Measurements from ENCODE around the gene C4orf50.
A peak's percentile ranks its signal among the peaks of the same experiment; 100 is the strongest.

C4orf50 gene

DNA sequence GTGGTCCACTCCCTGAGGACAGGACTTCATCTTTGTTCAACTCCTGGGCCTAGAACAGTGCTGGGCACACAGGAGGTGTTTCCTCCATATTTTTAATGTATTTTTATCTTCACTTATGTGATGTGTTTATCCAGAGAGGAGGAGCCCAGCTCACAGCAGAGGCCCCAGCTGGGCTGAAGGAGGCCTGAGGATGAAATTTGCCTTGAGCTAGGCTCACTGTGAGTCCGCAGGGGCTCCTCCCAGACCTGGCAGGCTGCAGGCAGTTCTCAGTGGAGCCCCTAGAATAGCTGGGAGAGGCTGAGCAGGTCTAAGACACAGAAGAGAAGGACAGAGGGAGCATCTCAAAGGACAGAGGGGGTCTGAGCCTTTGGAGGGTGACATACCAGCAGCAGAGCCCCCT is 26.8 kb downstream of the C4orf50 start:
- no peak for DNase-seq

DNA sequence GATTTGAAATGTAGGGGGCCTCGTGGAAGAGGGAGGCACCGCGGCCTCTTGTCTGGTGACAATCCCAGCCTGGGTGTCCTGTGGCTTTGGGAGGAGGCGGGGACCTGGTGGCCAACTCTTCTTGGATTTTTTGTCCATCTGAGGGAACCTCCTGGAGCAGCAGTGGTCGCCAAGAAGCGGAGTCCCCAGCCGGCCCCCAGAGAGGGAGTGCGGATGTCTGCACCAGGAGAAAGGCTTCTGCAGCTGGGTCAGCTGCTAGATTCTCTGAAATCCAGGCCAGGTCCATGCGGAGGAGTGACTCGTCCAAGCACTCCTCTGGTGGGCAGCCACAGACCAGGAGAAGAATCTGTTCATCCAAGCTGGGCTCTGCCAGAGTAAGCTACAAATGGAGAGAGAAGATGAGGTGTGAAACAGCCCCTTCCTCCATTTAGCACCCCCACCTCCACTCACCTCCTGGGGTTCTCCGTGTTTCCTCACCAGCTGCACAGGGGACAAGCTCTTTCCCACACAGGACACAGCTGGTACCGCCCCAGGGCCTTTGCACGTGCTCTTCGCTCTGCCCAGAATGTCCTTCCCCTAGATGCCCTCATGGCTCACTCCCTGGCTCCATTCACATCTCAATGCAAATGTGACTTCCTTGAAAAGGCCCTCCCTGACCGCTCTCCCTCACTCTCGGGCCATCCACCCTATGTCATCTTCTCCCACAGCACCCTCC is 27.6 kb downstream of the C4orf50 start:
- no peak for DNase-seq

DNA sequence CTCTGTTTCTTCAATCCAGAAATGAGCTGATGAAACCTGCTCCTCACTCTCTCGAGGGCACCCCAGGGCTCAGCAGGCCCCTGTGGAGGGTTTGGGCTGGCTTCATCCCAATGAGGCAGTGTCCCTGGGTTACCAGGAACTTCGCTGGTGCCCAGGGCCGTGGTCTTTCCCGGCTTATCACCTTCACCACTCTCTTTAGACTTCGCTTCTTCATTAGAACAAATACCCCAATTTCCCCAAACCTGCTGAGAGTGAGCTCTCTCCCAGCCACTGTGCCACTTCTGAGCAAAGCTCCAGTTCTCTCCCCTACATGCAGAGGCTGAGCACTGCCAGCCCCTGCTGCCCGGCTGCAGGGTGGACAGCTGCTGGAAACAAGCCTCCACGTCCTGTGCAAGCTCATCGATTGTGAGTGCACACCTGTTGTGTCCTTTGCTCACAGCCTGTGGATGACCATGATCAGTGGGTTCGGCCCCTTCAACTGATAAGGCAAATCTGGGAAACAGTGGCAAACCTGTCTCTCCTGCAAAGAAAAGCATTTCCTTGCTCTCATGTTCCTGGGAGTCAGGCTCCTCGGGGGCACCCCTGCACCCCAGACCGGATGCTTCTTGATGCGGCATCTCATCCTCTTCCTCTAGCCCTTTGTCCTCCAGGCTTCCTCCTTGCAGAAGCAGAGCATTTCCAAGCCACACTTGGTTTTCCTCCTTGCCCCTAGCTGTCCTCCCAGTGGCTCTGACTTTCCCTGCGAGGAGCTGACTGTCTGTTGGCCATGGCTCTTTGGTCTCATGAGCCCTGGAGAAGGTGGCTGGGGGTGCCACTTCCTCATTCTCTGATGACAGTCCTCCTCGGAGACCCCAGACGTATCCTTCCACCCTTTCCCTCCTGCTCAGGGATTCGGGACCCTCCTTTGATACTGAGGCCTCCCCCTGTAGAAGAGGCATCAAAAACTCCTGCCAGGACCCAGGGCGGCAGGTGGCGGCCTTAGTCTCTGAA is 28.7 kb downstream of the C4orf50 start:
- no peak for DNase-seq

DNA sequence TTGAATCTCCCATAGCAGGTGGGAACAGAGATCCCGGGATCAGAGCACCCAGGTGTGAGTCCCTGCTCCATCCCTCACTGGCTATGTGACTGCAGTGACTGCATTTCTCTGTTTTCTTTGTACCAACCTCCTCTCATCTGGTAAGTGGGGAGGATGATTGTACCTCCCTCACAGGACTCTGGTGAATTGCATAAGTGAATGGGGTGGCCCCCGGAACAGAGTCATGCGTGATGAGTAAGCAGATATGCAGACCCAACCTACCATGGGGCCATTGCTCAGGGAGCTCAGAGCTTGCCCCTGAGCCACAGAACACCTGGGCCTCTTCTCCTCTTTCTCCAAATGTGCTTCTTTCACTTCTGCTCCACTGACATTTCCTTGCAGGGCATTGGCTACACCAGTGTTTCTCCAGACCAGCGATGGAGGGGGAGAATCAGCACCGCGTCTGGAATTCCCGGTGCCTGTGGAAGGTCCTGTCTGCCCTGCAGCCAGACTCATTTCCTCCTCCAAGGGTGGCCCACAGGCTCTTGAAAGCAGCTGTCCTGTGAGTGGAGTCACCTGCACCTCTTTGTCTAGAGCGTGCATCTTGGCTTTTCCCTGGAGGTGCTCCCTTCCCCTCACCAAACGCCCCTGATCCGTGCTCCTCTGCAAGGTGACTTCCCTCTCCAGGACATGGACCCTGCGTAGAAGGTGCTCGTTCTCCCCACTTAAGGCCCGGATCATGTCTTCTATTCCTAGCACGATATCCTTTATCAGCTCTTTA is 30.0 kb downstream of the C4orf50 start:
- DNase-seq, result no peak

DNA sequence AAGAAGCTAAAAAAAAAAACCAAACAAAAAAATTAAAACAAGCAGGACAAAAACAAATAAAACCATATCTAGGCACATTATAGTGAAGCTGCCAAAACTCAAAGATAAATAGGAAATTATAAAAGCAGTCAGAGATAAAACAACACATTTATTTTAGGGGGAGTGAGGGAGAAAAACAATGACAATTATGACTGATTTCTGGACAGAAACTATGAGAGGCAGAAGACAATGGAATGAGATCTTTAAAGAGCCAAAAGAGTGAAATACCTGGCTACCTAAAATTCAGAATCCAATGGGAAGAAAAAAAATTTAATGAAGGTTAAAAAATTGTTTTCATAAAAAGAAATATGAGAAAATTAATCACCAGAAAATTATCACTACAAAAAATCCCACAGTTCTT is 33.4 kb downstream of the C4orf50 start:
- DNase-seq, result no peak

DNA sequence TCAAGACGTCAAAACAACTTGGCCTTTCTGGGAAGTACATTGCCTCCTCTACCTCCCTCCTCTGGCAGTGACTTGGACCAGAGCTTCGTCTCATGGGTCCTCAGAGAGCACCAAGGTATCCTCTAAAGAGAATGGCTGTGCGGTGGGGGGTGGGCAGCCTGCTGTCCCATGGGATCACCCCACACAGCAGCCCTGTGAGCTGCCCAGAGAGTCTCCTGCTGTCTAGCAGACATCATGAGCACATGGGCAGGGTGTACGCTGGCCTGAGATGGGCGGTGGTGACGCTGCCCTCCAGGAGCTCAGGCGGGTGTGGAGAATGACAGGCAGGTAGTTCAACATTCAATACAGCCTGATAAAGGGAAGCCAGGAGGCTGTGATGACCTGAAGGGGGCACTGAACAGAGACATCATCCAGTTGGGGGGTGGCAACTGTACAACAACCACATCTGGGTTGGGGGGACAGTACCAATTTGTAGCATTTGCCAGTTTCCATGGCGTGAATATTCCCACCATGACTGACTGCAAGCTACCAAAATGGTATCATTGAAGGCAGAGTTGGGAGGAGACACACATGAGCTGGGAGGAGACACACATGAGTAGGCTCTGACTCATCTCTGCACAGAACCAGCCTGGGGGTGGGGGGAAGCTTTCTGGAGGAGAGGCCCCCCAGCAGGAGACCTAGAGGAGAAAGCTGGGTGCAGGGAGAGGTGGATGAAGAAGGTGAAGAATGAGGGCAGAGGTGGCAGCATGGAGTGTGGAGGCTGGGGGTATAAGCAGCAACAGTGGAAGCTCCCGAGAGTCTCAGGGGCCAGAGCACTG is 35.9 kb downstream of the C4orf50 start:
- DNase-seq, result no peak

DNA sequence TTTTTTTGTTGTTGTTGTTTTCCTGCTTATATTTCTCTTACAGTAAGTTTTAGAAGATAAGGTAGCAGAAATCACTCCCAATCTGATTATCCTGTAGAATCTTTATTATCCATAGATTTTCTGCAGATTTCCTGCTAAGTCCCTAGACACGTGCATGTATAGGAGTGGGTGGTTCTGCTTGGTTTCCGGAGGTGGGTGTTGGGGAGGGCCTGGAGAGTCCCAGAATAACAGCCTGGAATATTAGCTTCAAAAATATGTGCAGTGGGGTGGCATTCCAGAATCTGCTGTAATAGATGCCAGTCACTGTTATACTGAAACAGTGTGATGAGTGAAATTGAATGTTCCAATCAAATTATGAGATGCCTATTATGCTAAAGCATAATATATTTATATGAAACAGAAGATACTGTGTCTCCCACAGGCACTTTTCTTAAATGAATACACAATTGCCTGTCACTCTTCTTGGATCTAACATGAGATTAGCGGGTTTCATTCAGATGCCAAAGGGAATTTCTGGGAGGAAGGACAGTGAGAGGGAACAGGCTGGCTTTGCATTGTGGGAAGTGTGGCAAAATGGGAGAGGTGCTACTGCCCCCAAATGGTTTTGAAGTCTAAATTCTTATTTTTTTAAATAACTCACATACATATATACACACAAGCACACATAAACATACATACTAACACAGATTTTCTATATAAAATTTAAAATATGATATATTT is 37.6 kb downstream of the C4orf50 start:
- no peak for DNase-seq

DNA sequence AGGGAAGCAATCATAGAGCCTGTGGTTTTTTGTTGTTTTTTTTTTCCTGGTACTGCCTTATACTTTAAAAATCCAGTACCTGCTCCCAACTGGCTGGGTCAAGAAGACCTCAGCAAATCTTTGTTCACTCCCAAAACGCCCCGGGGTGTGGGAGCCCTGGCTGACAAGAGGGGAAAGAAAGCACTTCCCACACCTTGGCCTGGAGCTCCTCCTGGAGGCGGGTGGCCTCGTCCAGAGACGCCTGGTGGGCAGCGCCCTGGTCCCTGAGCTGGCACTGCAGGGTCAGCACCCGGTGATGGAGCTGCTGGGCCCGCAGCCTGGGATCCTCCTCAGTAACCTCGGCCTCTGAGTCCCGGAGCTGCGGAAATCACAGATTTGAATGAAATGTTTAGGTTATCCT is 38.2 kb downstream of the C4orf50 start:
- peak in 1 of 2 donors; percentile 6 for DNase-seq

DNA sequence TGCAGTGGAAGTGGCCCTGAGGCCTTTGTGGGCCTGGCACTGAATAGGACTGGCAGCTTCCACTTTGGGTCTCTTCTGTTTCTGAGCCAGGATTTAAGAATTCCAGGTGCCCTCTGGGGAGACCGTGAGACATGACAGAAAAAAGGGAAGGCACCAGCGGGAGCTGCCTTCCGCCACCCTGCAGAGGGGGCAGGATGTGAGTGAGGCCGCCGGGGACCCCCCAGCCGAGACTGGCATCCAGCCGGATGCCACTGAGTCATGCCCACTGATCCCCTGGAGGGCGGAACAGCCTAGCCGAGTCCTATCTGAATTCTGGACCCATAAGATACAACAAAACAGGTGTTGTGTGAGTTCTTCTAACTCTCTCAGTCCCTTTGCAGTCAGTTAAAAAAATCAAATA is 41.3 kb downstream of the C4orf50 start:
- no peak for DNase-seq

DNA sequence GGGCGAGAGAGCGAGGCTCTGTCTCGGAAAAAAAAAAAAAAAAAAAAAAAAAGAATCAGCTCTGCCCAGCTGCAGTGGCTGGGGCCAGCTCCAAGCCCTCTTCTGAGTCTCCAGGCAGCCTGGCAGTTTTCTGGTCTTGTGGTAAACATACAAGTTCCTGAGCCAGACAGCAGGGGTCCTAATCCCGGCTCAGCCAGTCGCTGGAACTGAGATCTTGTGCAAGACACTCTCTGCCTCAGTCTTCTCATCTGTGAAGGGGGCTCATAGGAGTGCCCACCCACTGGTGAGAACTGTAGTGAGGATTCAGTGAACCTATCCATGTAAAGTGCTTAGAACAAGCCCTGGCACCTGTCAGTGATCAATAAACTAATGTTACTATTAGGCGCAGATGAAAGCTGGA is 41.8 kb downstream of the C4orf50 start:
- no peak for DNase-seq

DNA sequence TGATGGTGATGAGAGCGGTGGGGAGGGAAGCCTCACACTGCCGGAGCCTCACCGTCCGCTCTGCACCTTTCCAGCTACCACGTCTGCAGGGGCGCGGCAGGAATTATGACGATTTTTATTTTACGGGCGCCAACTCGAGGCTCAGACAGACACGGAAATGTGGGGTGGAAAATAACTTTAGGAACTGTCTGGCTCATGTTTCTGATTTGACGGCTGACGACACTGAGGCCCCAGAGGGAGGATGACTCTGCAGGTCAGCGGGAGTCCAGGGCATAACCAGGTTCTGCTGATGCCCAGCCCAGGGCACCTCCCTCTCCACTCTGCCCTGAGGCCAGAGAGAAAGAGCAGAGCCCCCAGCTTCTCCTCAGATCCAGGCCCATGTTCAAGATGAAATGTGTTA is 43.9 kb downstream of the C4orf50 start:
- no peak for DNase-seq

DNA sequence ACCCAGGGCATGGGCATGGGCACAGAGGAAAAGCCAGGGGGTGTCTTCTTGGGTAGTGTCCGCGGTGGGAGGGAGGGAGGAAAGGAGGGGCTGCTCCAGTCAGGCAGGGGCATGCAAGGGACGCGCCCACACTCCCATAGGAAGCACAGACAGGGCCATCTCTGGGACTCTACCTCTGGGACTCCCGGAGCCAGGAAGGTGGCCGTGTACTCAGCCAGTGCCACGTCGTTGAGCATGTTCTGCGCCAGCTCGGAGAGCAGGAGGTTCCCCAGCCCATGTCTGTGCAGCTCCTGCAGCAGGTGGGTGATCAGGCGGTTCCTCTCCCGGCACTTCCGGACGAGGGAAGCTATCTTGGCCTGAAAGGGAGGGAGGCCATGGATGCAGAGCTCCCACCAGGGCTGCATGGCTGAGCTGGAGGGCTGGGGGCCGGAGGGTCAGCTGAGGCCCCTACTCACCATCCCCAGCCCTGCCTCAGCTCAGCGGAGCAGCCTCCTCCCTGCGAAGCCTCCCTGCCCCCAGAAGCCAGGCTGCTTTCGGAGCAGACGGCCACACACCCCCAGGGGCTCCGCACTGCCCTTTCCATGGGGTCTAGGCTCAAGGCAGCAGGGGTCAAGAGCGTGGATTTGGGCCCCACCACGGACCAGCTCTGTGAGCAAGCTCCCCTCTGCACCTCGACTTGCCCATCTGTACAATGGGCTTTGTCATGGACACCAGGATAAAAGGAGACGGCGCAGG is 44.6 kb downstream of the C4orf50 start:
- DNase-seq, result no peak

DNA sequence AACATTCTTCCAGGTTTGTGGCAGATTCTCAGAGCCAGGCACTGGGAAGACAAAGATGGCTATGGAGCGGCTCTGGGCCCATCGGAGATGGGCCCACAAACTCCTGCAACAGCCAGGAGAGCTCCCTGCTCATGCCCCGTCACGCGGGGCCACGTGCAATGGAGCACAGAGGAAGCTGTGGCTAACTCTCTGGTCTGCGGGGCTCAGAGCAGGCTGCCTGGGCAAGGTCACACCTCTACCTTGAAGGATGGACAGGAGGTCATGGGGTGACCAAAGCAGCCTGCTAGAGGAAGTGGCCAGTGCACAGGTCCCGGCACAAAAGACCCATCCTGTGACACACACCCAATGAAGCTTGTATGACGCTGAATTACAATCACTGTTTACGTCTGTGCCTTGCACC is 45.2 kb downstream of the C4orf50 start:
- no peak for DNase-seq

DNA sequence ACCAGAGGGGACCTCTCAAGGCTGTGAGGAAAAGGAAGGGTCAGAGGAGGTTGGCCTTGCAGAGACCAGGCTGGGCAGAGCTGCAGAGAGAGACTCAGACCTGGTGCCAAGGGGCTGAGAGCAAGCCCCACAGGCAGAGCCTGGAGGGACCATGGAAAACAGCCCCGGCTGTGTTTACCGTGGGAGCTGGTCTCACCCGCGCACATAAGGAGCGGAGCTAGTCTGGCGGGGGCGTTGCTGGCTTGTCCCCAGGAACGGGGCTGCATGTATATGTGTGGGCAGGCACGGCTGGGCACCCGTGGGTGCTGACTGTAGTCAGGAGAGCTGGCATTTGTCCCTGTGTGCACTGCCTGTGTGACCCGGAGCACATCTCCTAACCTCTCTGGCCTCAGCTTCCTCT is 45.7 kb downstream of the C4orf50 start:
- DNase-seq, result no peak

DNA sequence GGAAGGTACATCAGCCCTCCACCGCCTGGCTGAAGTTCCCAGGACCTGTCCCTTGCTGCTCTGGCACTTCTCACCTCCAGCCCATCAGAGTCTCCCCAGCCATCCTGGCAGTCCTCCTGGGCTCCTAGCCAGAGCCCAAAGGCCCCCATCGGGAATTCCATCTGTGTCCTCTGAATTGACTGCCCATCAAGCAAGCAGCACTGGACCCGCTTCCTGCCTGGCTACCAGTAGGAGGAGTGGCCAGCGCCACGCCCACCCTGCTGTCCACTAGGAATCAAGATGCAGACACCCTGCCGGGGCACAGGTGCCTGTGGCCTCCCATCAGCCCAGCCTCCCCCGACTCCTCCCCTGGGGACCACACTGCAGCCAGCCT is 47.2 kb downstream of the C4orf50 start:
- DNase-seq, result no peak

DNA sequence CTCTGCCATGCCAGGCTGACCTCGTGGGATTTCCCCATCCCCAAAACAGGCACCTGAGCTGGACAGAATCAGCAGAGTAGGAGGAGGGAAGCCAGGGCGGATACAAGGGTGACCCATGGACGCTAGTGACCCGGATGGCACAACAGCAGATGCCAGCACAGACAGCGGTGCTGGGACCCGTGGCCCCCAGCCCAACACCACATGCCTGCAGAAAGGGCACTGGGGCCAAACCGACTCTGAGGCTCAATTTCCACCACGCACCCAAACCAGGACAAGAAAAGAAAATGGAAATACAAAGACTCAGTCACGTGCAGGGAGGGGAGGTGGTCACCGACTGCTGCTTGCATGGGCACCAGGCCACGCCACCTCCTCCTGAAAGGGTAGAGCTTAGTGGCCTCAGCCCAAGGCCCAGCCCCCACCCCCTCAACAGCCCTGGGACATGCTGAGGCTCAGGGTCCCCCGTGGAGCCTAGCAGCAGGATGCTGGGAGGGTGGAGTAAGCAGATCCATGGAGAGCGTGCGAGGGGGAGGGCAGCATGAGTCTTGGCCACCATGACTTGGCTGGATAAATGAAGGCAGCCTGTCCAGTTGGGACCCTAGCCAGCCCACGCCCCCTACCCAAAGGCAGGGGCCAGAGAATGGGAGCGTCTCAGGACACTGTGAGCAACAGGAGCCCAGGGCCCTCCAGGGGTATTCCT is 47.7 kb downstream of the C4orf50 start:
- DNase-seq, result no peak

DNA sequence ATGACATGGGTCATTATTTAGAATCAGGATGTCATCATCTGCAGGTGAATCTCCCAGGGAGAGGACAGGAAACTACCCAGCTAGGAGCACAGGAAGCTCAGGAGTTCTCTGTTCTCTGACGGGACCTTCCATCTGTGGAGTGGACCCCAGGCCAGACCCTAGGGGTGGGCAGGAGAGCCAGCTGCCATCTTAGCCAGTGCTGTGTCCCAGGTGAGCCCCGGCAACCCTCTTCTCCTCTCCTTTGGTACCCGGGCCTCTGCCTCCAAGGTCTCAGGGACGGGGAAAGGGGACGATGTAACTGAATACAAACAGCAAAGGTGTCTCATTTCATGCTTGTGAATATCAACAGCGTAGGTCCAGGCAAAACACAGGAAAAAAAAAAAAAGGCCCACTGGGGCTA is 48.5 kb downstream of the C4orf50 start:
- no peak for DNase-seq

DNA sequence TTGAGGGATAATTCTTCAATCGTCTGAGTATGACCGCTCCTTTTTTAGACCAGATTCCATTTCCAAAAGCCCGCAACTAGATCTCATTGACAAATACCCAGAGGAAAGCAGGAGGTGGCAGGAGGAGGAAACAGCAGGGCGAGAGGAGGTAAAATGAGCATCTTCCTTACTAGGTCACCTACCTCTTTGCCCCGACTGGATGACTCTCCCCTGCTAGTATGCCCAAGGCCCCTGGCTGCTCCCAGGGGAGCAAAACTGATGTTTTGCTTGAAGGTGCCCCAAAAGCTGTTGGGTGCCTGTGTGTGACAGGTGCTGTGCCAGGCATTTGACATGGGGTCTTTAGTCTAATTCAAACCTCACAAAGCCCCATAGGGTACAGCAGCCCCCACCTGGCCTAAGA is 48.9 kb downstream of the C4orf50 start:
- no peak for DNase-seq

DNA sequence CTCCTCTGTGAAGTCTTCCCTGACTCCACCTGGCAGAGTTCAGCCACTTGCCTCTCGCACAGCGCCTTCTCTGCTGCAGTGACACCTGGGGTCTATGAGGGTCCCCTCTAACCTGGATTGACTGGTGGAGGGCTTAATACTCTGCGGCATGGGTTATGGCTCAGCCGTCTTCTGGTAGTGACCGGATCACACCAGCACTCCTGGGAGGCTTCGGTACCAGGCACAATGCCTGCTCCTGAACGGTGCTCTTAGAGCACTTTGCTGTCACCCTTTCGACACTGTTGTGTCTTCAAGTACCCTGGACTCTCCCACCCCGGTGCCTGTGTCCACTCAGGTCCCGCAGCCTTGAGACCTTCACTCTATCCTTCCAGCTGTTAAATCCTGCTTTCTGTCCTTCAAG is 50.0 kb downstream of the C4orf50 start:
- no peak for DNase-seq

DNA sequence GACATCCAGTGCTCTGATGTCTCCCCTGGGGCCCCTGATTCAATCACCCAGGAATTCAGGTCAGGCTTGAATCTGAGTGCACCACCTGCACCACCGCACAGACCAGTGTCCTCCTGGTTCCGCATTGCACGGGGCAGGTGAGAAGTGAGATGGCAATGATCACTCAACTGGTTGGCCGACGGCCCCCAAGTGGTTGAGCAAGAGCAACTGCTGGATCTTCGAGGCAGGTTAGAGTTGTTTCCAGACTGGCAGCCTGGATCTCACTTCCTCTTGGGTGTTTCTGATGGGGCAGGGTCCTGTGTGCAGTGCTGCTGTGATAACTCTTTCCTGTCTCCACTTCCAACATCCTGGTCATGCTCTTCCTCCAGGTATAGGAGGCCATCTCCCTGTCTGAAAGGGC is 50.4 kb downstream of the C4orf50 start:
- no peak for DNase-seq

DNA sequence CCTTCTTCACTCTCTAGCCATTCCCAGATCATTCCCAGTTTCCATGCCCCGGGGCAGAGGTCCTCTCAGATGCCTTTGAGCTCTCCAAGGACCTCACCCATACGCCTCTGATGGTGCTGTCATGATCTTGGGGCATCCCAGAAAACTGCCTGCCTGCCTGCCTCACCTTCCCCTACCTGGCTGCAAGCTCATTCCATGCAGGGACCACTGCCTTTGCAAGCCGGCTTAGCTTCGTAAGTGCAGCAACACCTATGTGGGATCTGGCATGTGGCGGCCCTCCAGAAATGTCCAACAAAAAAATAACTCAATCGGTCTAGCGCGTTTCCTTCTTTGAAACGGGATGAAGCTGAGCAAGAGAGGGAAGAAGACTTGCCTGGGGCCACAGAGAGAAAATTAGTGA is 53.0 kb downstream of the C4orf50 start:
- DNase-seq, result no peak
